Esophagus squamous epithelium (tissue), 4 donors: ENCODE results near the gene EXOC3L4.

Experiments
- POLR2A ChIP-seq, 4 donors: fragments of 450-650 bp; IDR thresholded peaks; one replicate each; pipeline ENCODE4 v1.6.1; 2017; ENCODE audit warnings: antibody characterized with exemption in 4 of 4, mild to moderate bottlenecking in 4 of 4, moderate library complexity in 3 of 4
- TF ChIP-seq, protein P1 (sequence below), 6 experiments: fragments of 450-650 bp in 4 of 6; fragments of 200-600 bp in 2 of 6; sonication (generic) in 2 of 6; IDR thresholded peaks; one replicate each; pipeline ENCODE4 v1.5.1; 2016 to 2019; ENCODE audit warnings: antibody characterized with exemption in 6 of 6, mild to moderate bottlenecking in 4 of 6, moderate library complexity in 4 of 6

GRCh38 chr14:103107941-103108748 lies 13.6 kb downstream of the EXOC3L4 start:
- TF ChIP-seq, protein P1, sequence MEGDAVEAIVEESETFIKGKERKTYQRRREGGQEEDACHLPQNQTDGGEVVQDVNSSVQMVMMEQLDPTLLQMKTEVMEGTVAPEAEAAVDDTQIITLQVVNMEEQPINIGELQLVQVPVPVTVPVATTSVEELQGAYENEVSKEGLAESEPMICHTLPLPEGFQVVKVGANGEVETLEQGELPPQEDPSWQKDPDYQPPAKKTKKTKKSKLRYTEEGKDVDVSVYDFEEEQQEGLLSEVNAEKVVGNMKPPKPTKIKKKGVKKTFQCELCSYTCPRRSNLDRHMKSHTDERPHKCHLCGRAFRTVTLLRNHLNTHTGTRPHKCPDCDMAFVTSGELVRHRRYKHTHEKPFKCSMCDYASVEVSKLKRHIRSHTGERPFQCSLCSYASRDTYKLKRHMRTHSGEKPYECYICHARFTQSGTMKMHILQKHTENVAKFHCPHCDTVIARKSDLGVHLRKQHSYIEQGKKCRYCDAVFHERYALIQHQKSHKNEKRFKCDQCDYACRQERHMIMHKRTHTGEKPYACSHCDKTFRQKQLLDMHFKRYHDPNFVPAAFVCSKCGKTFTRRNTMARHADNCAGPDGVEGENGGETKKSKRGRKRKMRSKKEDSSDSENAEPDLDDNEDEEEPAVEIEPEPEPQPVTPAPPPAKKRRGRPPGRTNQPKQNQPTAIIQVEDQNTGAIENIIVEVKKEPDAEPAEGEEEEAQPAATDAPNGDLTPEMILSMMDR (IDR thresholded peaks at IDR 0.05) = no peak
- no peak for TF ChIP-seq POLR2A (IDR thresholded peaks at IDR 0.05)
